GM12878 (cell line): ENCODE results near the gene ITGA6. TPM values are rescaled to one million over a fixed set of nuclear protein-coding genes. Genes with fewer than 3 reads are reported as not detected.

Source experiments
- ATAC-seq: fragments of 200-7000 bp; cut with Tn5 transposase; 3 replicates; pipeline ENCODE4 v1.9.1; 2020; ENCODE audit warnings: mild to moderate bottlenecking, moderate library complexity
- BruUV-seq: library from RNA; stranded (reverse); fragments of 400-500 nt; replicated peaks from 2 replicates; lab custom pipeline; 2021; lab: Mats Ljungman, UMichigan
- CTCF ChIA-PET: fragments of 300-600 bp; sonication (Branson Sonifier 250); formaldehyde crosslinking; extraction: SDS; loops from one replicate; lab custom pipeline; 2021; ENCODE audit warnings: inconsistent platforms; lab: Yijun Ruan, JAX
- POLR2A ChIA-PET: fragments of 350-600 bp; formaldehyde crosslinking; extraction: SDS; loops from one replicate; lab custom pipeline; 2021; ENCODE audit warnings: inconsistent platforms; lab: Charles Lee
- RAD21 ChIA-PET: fragments of 300-600 bp; sonication (Branson Sonifier 250); formaldehyde crosslinking; loops from one replicate; lab custom pipeline; 2023; ENCODE audit warnings: antibody characterized with exemption; ENCODE audit not compliant: unreplicated experiment; lab: Charles Lee
- SMC1A ChIA-PET: fragments of 300-600 bp; sonication (Branson Sonifier 250); formaldehyde crosslinking; loops from one replicate; lab custom pipeline; 2023; ENCODE audit not compliant: unreplicated experiment, uncharacterized antibody; lab: Charles Lee
- DNase-seq: peaks from one replicate; pipeline ENCODE4 v3.0.0-alpha.2; 2011; ENCODE audit warnings: low read depth, low spot score
- FAIRE-seq: peaks from 3 replicates; lab custom pipeline; 2011; peaks lifted over from hg19 to GRCh38; lab: Jason Lieb, UNC
- H2AFZ ChIP-seq: 2 replicates; pipeline ENCODE4 v1.6.0; 2011; ENCODE audit warnings: low read depth, low read length, control low read depth; ENCODE audit not compliant: control insufficient read depth
- H3K27ac ChIP-seq: 2 replicates; pipeline ENCODE4 v1.5.1; 2011; ENCODE audit warnings: control low read depth; ENCODE audit not compliant: control insufficient read depth, insufficient read depth
- H3K27me3 ChIP-seq, 2 experiments: replicated peaks in 1 of 2; 2 replicates each; pipeline versions ENCODE4 v1.6.0 to v1.6.1; 2011; ENCODE audit warnings: low read length in 1 of 2; ENCODE audit not compliant: control insufficient read depth in 2 of 2, insufficient read depth in 2 of 2
- H3K36me3 ChIP-seq, 2 experiments: 2 replicates each; pipeline ENCODE4 v1.5.1; 2011; ENCODE audit warnings: low read length in 1 of 2; ENCODE audit not compliant: control insufficient read depth in 2 of 2, insufficient read depth in 2 of 2
- H3K4me1 ChIP-seq: 2 replicates; pipeline ENCODE4 v1.6.1; 2011; ENCODE audit warnings: mild to moderate bottlenecking, low read length, moderate library complexity, mixed read lengths; ENCODE audit not compliant: control insufficient read depth, insufficient read depth
- H3K4me2 ChIP-seq: 2 replicates; pipeline ENCODE4 v1.6.0; 2011; ENCODE audit warnings: control low read depth; ENCODE audit not compliant: control insufficient read depth, insufficient read depth
- H3K4me3 ChIP-seq: fragments of 200-600 bp; sonication (generic); 2 replicates; pipeline ENCODE4 v1.5.1; 2016
- H3K79me2 ChIP-seq: 2 replicates; pipeline ENCODE4 v1.6.0; 2011; ENCODE audit warnings: low read length; ENCODE audit not compliant: control insufficient read depth, insufficient read depth
- H3K9ac ChIP-seq: 2 replicates; pipeline ENCODE4 v1.8.0; 2011; ENCODE audit warnings: low read length, control low read depth, mixed read lengths; ENCODE audit not compliant: control insufficient read depth, insufficient read depth
- H3K9me3 ChIP-seq: replicated peaks from 3 replicates; pipeline ENCODE4 v1.5.1; 2011; ENCODE audit warnings: mild to moderate bottlenecking, low read length; ENCODE audit not compliant: control insufficient read depth, insufficient read depth
- H4K20me1 ChIP-seq: 2 replicates; pipeline ENCODE4 v1.6.0; 2011; ENCODE audit not compliant: control insufficient read depth, insufficient read depth
- LARP7 ChIP-seq: fragments of 450-650 bp; IDR thresholded peaks from 2 replicates; pipeline ENCODE4 v1.6.1; 2017; ENCODE audit warnings: mild to moderate bottlenecking
- MEF2B ChIP-seq: fragments of 450-650 bp; IDR thresholded peaks from 2 replicates; pipeline ENCODE4 v1.6.1; 2018; ENCODE audit warnings: mild to moderate bottlenecking, moderate library complexity; ENCODE audit not compliant: partially characterized antibody, poor library complexity, severe bottlenecking
- SMARCA5 ChIP-seq: fragments of 450-650 bp; IDR thresholded peaks from 2 replicates; pipeline ENCODE4 v1.6.1; 2017; ENCODE audit warnings: mild to moderate bottlenecking
- WGBS: methylation state at CpG from one replicate; pipeline ENCODE4 v1.1.6; 2016; ENCODE audit warnings: low lambda C conversion rate; ENCODE audit not compliant: insufficient replicate concordance, insufficient coverage; ENCODE audit errors: missing lambda C conversion rate; 5-methylcytosine and 5-hydroxymethylcytosine counted together
- in situ Hi-C: fragments of 300-500 bp; cut with MboI; formaldehyde crosslinking; loops from 9 replicates; pipeline ENCODE4 v1.14.3; 2018; ENCODE audit warnings: mixed read lengths
- intact Hi-C: fragments of 100-400 bp; cut with micrococcal nuclease; formaldehyde crosslinking; loops from one replicate; pipeline ENCODE4 v1.14.2; 2022; ENCODE audit not compliant: unreplicated experiment
- polyA plus RNA-seq, 11 experiments: library from polyadenylated mRNA; depleted of rRNA in 4 of 11; unstranded in 6 of 11; stranded (reverse) in 5 of 11; fragments of >200 nt; fragmentation: Nextera tagmentation in 4 of 11; fragmentation: Illumina TruSeq in 1 of 11; extraction: Ambion mirVana in 4 of 11; extraction: Trizol in 1 of 11; gene quantifications; 1 replicate in 1 of 11; 2 replicates in 10 of 11; pipeline versions ENCODE4 v1.2.1 to v1.2.3, GENCODE V29; 2011 to 2016; ENCODE audit warnings: inconsistent platforms in 2 of 11, missing spikeins in 2 of 11, low read depth in 1 of 11
- total RNA-seq, 4 experiments: library from RNA; depleted of rRNA in 3 of 4; stranded (reverse); fragments of >200 nt in 3 of 4; fragmentation: Illumina TruSeq in 1 of 4; extraction: Trizol in 1 of 4; gene quantifications; 2 replicates each; pipeline versions ENCODE4 v1.2.1 to v1.2.3, GENCODE V29; 2013 to 2021

ITGA6 gene
- total and polyA plus RNA-seq, 10 of the 15 experiments (the other 5 are each of a cell fraction or from before 2014, with no cell fraction given) = 0.01 to 0.36 (median 0.14) TPM; not detected in 2

GRCh38 chr2:172555272-172555521, 127.8 kb downstream of the ITGA6 start:
- POLR2A ChIA-PET = interaction anchor here (0.9 kb wide), 1 partner anchor 19 kb away, joined by 3 read pairs; no protein-coding TSS in a partner anchor
- intact Hi-C loops = no loop called here
- in situ Hi-C loops = loop anchor here (25.0 kb wide), 1 partner anchor 1618 kb away; the partner anchor contains the start of gene GORASP2
- no peak for DNase-seq
- peak overlapping the region; percentile 54 for H3K27ac ChIP-seq
- 1% methylated on average over 8 of the region's 8 CpGs for WGBS
- H3K4me3 ChIP-seq = peak overlapping the region; percentile 80
- peak overlapping the region; percentile 93 for H2AFZ ChIP-seq
- FAIRE-seq = no peak
- H3K9ac ChIP-seq = peak overlapping the region; percentile 68
- H3K27me3 ChIP-seq = no peaks in the 10 kb centered on the region
- peak; percentile 26 for ATAC-seq
- CTCF ChIA-PET = interaction anchor here (0.8 kb wide), 2 partner anchors 9 to 29 kb away, joined by 3 read pairs; no protein-coding TSS in a partner anchor
- H3K4me1 ChIP-seq = peaks cover 6% of the 10 kb centered on the region
- H4K20me1 ChIP-seq = peaks cover 4% of the 10 kb centered on the region; the same call in 1 of the 2 replicates
- RAD21 ChIA-PET = no interaction called here
- peaks cover 59% of the 10 kb centered on the region for H3K79me2 ChIP-seq
- peaks cover 0 to 7% of the 10 kb centered on the region in 2 experiments; a peak in 2 of 4 replicates for H3K36me3 ChIP-seq
- no TSS peak for BruUV-seq
- no peaks in the 10 kb centered on the region; the same call in 2 of the 3 replicates for H3K9me3 ChIP-seq
- SMC1A ChIA-PET = interaction anchor here (1.1 to 1.5 kb wide), 2 partner anchors 9 to 51 kb away, joined by 3 to 4 read pairs; no protein-coding TSS in a partner anchor
- TF ChIP-seq SMARCA5 = peak; percentile 83
- no peak for TF ChIP-seq LARP7
- peak; percentile 15 for TF ChIP-seq MEF2B
- peak overlapping the region; percentile 58 for H3K4me2 ChIP-seq

Other genes with a start within 250 kb of the ITGA6 start
- 16.2 and 18.1 TPM in 2 replicates for gene PDK1, start 128.5 kb downstream of the ITGA6 start, total RNA-seq (2014; rRNA removed)
- gene PDK1, start 128.5 kb downstream of the ITGA6 start, total RNA-seq (2014; rRNA removed; fragmentation: Illumina TruSeq; extraction: Trizol) = 12.4 and 13.2 TPM in 2 replicates
- gene PDK1, start 128.5 kb downstream of the ITGA6 start, total RNA-seq (2021) = 18.3 and 20.1 TPM in 2 replicates
- gene PDK1, start 128.5 kb downstream of the ITGA6 start, polyA plus RNA-seq (2011; rRNA removed) = 128 and 153 TPM in 2 replicates
- gene PDK1, start 128.5 kb downstream of the ITGA6 start, polyA plus RNA-seq (2014; fragmentation: Illumina TruSeq; extraction: Trizol) = 18.1 and 25.1 TPM in 2 replicates
- gene PDK1, start 128.5 kb downstream of the ITGA6 start, polyA plus RNA-seq (2014; fragmentation: Nextera tagmentation; extraction: Ambion mirVana) = 1 to 10 TPM; 5.3 to 5.4 TPM
- gene PDK1, start 128.5 kb downstream of the ITGA6 start, polyA plus RNA-seq (2014; rRNA removed) = 16.4 and 18.0 TPM in 2 replicates
- 10 to 100 TPM; 17.8 to 19.3 TPM for gene PDK1, start 128.5 kb downstream of the ITGA6 start, polyA plus RNA-seq (2016; fragmentation: Nextera tagmentation; extraction: Ambion mirVana)